Esophagus (tissue), 2 donors: ENCODE measurements around the gene TH. TPM values are rescaled to one million over a fixed set of nuclear protein-coding genes. Genes with fewer than 3 reads are reported as not detected.

Source experiments
- H3K27ac ChIP-seq, 2 donors: one replicate each; pipeline ENCODE4 v1.5.1; 2013; ENCODE audit warnings: low read depth in 2 of 2, mild to moderate bottlenecking in 2 of 2, inconsistent platforms in 1 of 2, low read length in 1 of 2, moderate library complexity in 1 of 2
- H3K27me3 ChIP-seq, 2 donors: one replicate each; pipeline ENCODE4 v1.6.1; 2013; ENCODE audit warnings: low read length in 2 of 2, control low read depth in 1 of 2, mild to moderate bottlenecking in 1 of 2; ENCODE audit not compliant: insufficient read depth in 2 of 2, control insufficient read depth in 1 of 2
- H3K36me3 ChIP-seq, 2 donors: one replicate each; pipeline ENCODE4 v1.6.1; 2013; ENCODE audit warnings: low read length in 1 of 2; ENCODE audit not compliant: control insufficient read depth in 2 of 2, insufficient read depth in 2 of 2
- H3K4me1 ChIP-seq, 2 donors: one replicate each; pipeline ENCODE4 v1.6.1; 2013; ENCODE audit warnings: low read length in 1 of 2; ENCODE audit not compliant: control insufficient read depth in 2 of 2, insufficient read depth in 2 of 2
- H3K4me3 ChIP-seq, 2 donors: one replicate each; pipeline ENCODE4 v1.5.1; 2013; ENCODE audit warnings: low read length in 2 of 2, mild to moderate bottlenecking in 2 of 2, low read depth in 1 of 2, moderate library complexity in 1 of 2
- H3K9me3 ChIP-seq, 2 donors: one replicate each; pipeline ENCODE4 v1.6.1; 2013; ENCODE audit warnings: mild to moderate bottlenecking in 2 of 2, low read depth in 1 of 2, low read length in 1 of 2, moderate library complexity in 1 of 2; ENCODE audit not compliant: control insufficient read depth in 2 of 2, insufficient read depth in 1 of 2
- WGBS, 2 donors: extraction: QIAGEN DNeasy Blood & Tissue Kit; methylation state at CpG; one replicate each; pipeline ENCODE4 v1.1.7; 2013; 5-methylcytosine and 5-hydroxymethylcytosine counted together
- polyA plus RNA-seq, 2 donors: library from polyadenylated mRNA; stranded (reverse); fragments of 200-250 nt; gene quantifications; one replicate each; pipeline ENCODE4 v1.2.3, GENCODE V29; 2013
- donor health status: healthy with polysubstance abuse.
- donor health status: Bipolar disorder and iron deficiency.

Gene TH
- polyA plus RNA-seq, 2 donors = 0.24 to 1.7 TPM

GRCh38 chr11:2133241-2134021, 38.2 kb downstream of the TH start:
- peaks cover 0 to 7% of the 10 kb centered on the region in 2 donors for H3K9me3 ChIP-seq
- no peak overlapping the region for H3K27ac ChIP-seq
- no peaks in the 10 kb centered on the region for H3K4me1 ChIP-seq
- no peaks in the 10 kb centered on the region for H3K36me3 ChIP-seq
- H3K27me3 ChIP-seq = peaks cover 10 to 14% of the 10 kb centered on the region in 2 donors
- 55 to 59% methylated on average over 33 of the region's 33 CpGs for WGBS, 2 donors
- no peak overlapping the region for H3K4me3 ChIP-seq

GRCh38 chr11:2132874-2133240, 38.8 kb downstream of the TH start:
- Histone ChIP-seq H3K36me3 (no peaks in the 10 kb centered on the region), H3K4me3 (no peak overlapping the region), H3K27me3 (peaks cover 8 to 10% of the 10 kb centered on the region in 2 donors), H3K9me3 (peaks cover 0 to 7% of the 10 kb centered on the region in 2 donors), H3K27ac (no peak overlapping the region), H3K4me1 (no peaks in the 10 kb centered on the region)
- WGBS, 2 donors = 43 to 56% methylated on average over 24 of the region's 24 CpGs

- H3K4me1 ChIP-seq = no peaks in the 10 kb centered on the region
- WGBS, 2 donors = 62 to 65% methylated on average over 6 of the region's 6 CpGs
- H3K27me3 ChIP-seq = peaks cover 2 to 9% of the 10 kb centered on the region in 2 donors
- no peaks in the 10 kb centered on the region for H3K36me3 ChIP-seq
- no peak overlapping the region for H3K27ac ChIP-seq
- peaks cover 0 to 7% of the 10 kb centered on the region in 2 donors for H3K9me3 ChIP-seq
- no peak overlapping the region for H3K4me3 ChIP-seq
These were observed 39.4 kb downstream of the TH start for GRCh38 chr11:2132246-2132645.

- WGBS, 2 donors = 83 to 85% methylated on average over 28 of the region's 28 CpGs
- Histone ChIP-seq H3K9me3 (peaks cover 0 to 7% of the 10 kb centered on the region in 2 donors), H3K27ac (no peak overlapping the region), H3K4me1 (no peaks in the 10 kb centered on the region), H3K4me3 (no peak overlapping the region), H3K27me3 (peaks cover 0 to 8% of the 10 kb centered on the region in 2 donors), H3K36me3 (no peaks in the 10 kb centered on the region)
These were observed 40.0 kb downstream of the TH start for GRCh38 chr11:2131371-2132236.

- H3K27me3 ChIP-seq = peaks cover 0 to 8% of the 10 kb centered on the region in 2 donors
- WGBS, 2 donors = 75 to 76% methylated on average over 18 of the region's 18 CpGs
- no peaks in the 10 kb centered on the region for H3K36me3 ChIP-seq
- H3K9me3 ChIP-seq = peaks cover 0 to 7% of the 10 kb centered on the region in 2 donors
- no peak overlapping the region for H3K4me3 ChIP-seq
- H3K4me1 ChIP-seq = no peaks in the 10 kb centered on the region
- H3K27ac ChIP-seq = no peak overlapping the region
These were observed 40.7 kb downstream of the TH start for GRCh38 chr11:2130881-2131352.

- Histone ChIP-seq H3K36me3 (no peaks in the 10 kb centered on the region), H3K9me3 (peaks cover 0 to 7% of the 10 kb centered on the region in 2 donors), H3K27me3 (peaks cover 0 to 6% of the 10 kb centered on the region in 2 donors), H3K27ac (no peak overlapping the region), H3K4me1 (no peaks in the 10 kb centered on the region), H3K4me3 (no peak overlapping the region)
- WGBS, 2 donors = 83 to 87% methylated on average over 24 to 25 of the region's 25 CpGs
These were observed 41.8 kb downstream of the TH start for GRCh38 chr11:2129699-2130366.

- H3K4me1 ChIP-seq = no peaks in the 10 kb centered on the region
- peaks cover 0 to 1% of the 10 kb centered on the region in 2 donors for H3K27me3 ChIP-seq
- H3K27ac ChIP-seq = no peak overlapping the region
- H3K36me3 ChIP-seq = no peaks in the 10 kb centered on the region
- H3K4me3 ChIP-seq = no peak overlapping the region
- peaks cover 0 to 7% of the 10 kb centered on the region in 2 donors for H3K9me3 ChIP-seq
- WGBS, 2 donors = 90 to 91% methylated on average over 17 of the region's 17 CpGs
These were observed 42.3 kb downstream of the TH start for GRCh38 chr11:2129308-2129698.

GRCh38 chr11:2128511-2129307, 42.9 kb downstream of the TH start:
- Histone ChIP-seq H3K27ac (no peak overlapping the region), H3K27me3 (no peaks in the 10 kb centered on the region), H3K9me3 (peaks cover 0 to 7% of the 10 kb centered on the region in 2 donors), H3K4me1 (no peaks in the 10 kb centered on the region), H3K36me3 (no peaks in the 10 kb centered on the region), H3K4me3 (no peak overlapping the region)
- WGBS, 2 donors = 75 to 76% methylated on average over 12 of the region's 12 CpGs

- no peaks in the 10 kb centered on the region for H3K27me3 ChIP-seq
- H3K27ac ChIP-seq = no peak overlapping the region
- H3K36me3 ChIP-seq = no peaks in the 10 kb centered on the region
- peaks cover 0 to 7% of the 10 kb centered on the region in 2 donors for H3K9me3 ChIP-seq
- H3K4me3 ChIP-seq = no peak overlapping the region
- H3K4me1 ChIP-seq = no peaks in the 10 kb centered on the region
- 74 to 79% methylated on average over 7 of the region's 7 CpGs for WGBS, 2 donors
These were observed 43.5 kb downstream of the TH start for GRCh38 chr11:2128130-2128510.
